Astrocyte (in vitro differentiated cells and primary cell): Measurements from ENCODE around the gene NMT1. TPM values are rescaled to one million over a fixed set of nuclear protein-coding genes. Genes with fewer than 3 reads are reported as not detected.

Experiments
- DNase-seq: peaks from one replicate; pipeline ENCODE4 v3.0.0-alpha.2; 2010; ENCODE audit warnings: low read depth
- FAIRE-seq: peaks from 2 replicates; lab custom pipeline; 2011; peaks lifted over from hg19 to GRCh38; lab: Jason Lieb, UNC
- H2AFZ ChIP-seq: 2 replicates; pipeline ENCODE4 v1.6.0; 2012; ENCODE audit warnings: low read depth, low read length, inconsistent platforms
- H3K27ac ChIP-seq: 2 replicates; pipeline ENCODE4 v1.5.1; 2011; ENCODE audit warnings: low read depth, low read length, inconsistent platforms
- H3K27me3 ChIP-seq: 2 replicates; pipeline ENCODE4 v1.6.0; 2011; ENCODE audit warnings: low read length, inconsistent platforms; ENCODE audit not compliant: insufficient read depth
- H3K36me3 ChIP-seq: 2 replicates; pipeline ENCODE4 v1.5.1; 2011; ENCODE audit warnings: low read length, inconsistent platforms; ENCODE audit not compliant: insufficient read depth
- H3K4me1 ChIP-seq: 2 replicates; pipeline ENCODE4 v1.5.1; 2011; ENCODE audit warnings: low read length, inconsistent platforms; ENCODE audit not compliant: insufficient read depth
- H3K4me2 ChIP-seq: 2 replicates; pipeline ENCODE4 v1.6.0; 2012; ENCODE audit warnings: low read length, inconsistent platforms
- H3K4me3 ChIP-seq: 2 replicates; pipeline ENCODE4 v1.5.1; 2011; ENCODE audit warnings: low read depth, mild to moderate bottlenecking, low read length, inconsistent platforms; ENCODE audit not compliant: insufficient read depth
- H3K79me2 ChIP-seq: 2 replicates; pipeline ENCODE4 v1.6.0; 2012; ENCODE audit warnings: mild to moderate bottlenecking, low read length, inconsistent platforms; ENCODE audit not compliant: insufficient read depth
- H3K9ac ChIP-seq: 2 replicates; pipeline ENCODE4 v1.6.0; 2012; ENCODE audit warnings: mild to moderate bottlenecking, low read length, inconsistent platforms
- H3K9me3 ChIP-seq: 2 replicates; pipeline ENCODE4 v1.5.1; 2012; ENCODE audit warnings: low read depth, mild to moderate bottlenecking, low read length, inconsistent platforms; ENCODE audit not compliant: insufficient read depth
- H4K20me1 ChIP-seq: 2 replicates; pipeline ENCODE4 v1.6.0; 2012; ENCODE audit warnings: low read length, inconsistent platforms; ENCODE audit not compliant: insufficient read depth
- H3K27ac Mint-ChIP-seq: one replicate; pipeline ENCODE4 v1.8.0; 2021; ENCODE audit warnings: mild to moderate bottlenecking, mixed read lengths; ENCODE audit not compliant: unreplicated experiment
- H3K27me3 Mint-ChIP-seq: one replicate; pipeline ENCODE4 v1.8.0; 2021; ENCODE audit warnings: low read depth, mixed read lengths; ENCODE audit not compliant: unreplicated experiment
- H3K36me3 Mint-ChIP-seq: one replicate; pipeline ENCODE4 v1.8.0; 2021; ENCODE audit warnings: low read depth, mixed read lengths; ENCODE audit not compliant: unreplicated experiment
- H3K4me1 Mint-ChIP-seq: one replicate; pipeline ENCODE4 v1.8.0; 2021; ENCODE audit warnings: low read depth, mixed read lengths; ENCODE audit not compliant: unreplicated experiment
- H3K4me3 Mint-ChIP-seq: one replicate; pipeline ENCODE4 v1.8.0; 2021; ENCODE audit warnings: mild to moderate bottlenecking, moderate library complexity, mixed read lengths; ENCODE audit not compliant: unreplicated experiment
- H3K9me3 Mint-ChIP-seq: one replicate; pipeline ENCODE4 v1.8.0; 2021; ENCODE audit warnings: mild to moderate bottlenecking, mixed read lengths; ENCODE audit not compliant: unreplicated experiment
- CTCF ChIP-seq: IDR thresholded peaks from 2 replicates; pipeline ENCODE4 v1.5.1; 2011; ENCODE audit warnings: low read depth, mild to moderate bottlenecking, inconsistent platforms, low read length, moderate library complexity; ENCODE audit not compliant: insufficient read depth
- EZH2 ChIP-seq: IDR thresholded peaks from 2 replicates; pipeline ENCODE4 v1.6.1; 2012; ENCODE audit warnings: mild to moderate bottlenecking, low read length, inconsistent platforms; ENCODE audit not compliant: insufficient read depth
- total RNA-seq: library from RNA; stranded (reverse); gene quantifications from 2 replicates; pipeline ENCODE4 v1.2.1, GENCODE V29; 2021

NMT1 gene
- total RNA-seq, 1 donor from 2014 or later = 114 TPM

- H3K36me3 Mint-ChIP-seq = peaks cover 28% of the 10 kb centered on the region
- H3K4me2 ChIP-seq = no peak overlapping the region
- H3K4me3 ChIP-seq = no peak overlapping the region
- no peak overlapping the region for H3K9ac ChIP-seq
- H3K36me3 ChIP-seq = peaks cover 63% of the 10 kb centered on the region
- no peaks in the 10 kb centered on the region for H3K27me3 ChIP-seq
- peaks cover 23% of the 10 kb centered on the region for H3K4me1 Mint-ChIP-seq
- FAIRE-seq (no peak), DNase-seq (no peak)
- peaks cover 30% of the 10 kb centered on the region for H4K20me1 ChIP-seq
- H3K27me3 Mint-ChIP-seq = no peaks in the 10 kb centered on the region
- no peak overlapping the region for H3K27ac ChIP-seq
- no peaks in the 10 kb centered on the region for H3K9me3 ChIP-seq
- H3K9me3 Mint-ChIP-seq = no peaks in the 10 kb centered on the region
- no peak for TF ChIP-seq CTCF
- no peak for TF ChIP-seq EZH2
- no peaks in the 10 kb centered on the region for H3K4me1 ChIP-seq
- peak overlapping the region; percentile 75 for H3K27ac Mint-ChIP-seq
- no peak overlapping the region for H2AFZ ChIP-seq
- no peaks in the 10 kb centered on the region for H3K79me2 ChIP-seq
- H3K4me3 Mint-ChIP-seq = no peak overlapping the region
These were observed 40.4 kb downstream of the NMT1 start for GRCh38 chr17:45101546-45101882.

- Mint-ChIP-seq H3K36me3 (peaks cover 31% of the 10 kb centered on the region), H3K4me1 (peaks cover 24% of the 10 kb centered on the region), H3K27ac (peak overlapping the region; percentile 75), H3K9me3 (no peaks in the 10 kb centered on the region), H3K27me3 (no peaks in the 10 kb centered on the region), H3K4me3 (peak overlapping the region; percentile 12)
- TF ChIP-seq EZH2 (no peak), CTCF (no peak)
- no peaks in the 10 kb centered on the region for H3K27me3 ChIP-seq
- H3K4me1 ChIP-seq = no peaks in the 10 kb centered on the region
- H3K4me2 ChIP-seq = no peak overlapping the region
- H3K79me2 ChIP-seq = no peaks in the 10 kb centered on the region
- no peak overlapping the region for H2AFZ ChIP-seq
- no peak overlapping the region for H3K4me3 ChIP-seq
- H4K20me1 ChIP-seq = peaks cover 34% of the 10 kb centered on the region
- H3K27ac ChIP-seq = no peak overlapping the region
- H3K9me3 ChIP-seq = no peaks in the 10 kb centered on the region
- FAIRE-seq = no peak
- H3K9ac ChIP-seq = no peak overlapping the region
- H3K36me3 ChIP-seq = peaks cover 57% of the 10 kb centered on the region
- DNase-seq = no peak
These were observed 41.0 kb downstream of the NMT1 start for GRCh38 chr17:45101883-45102811.

- no peak for FAIRE-seq
These were observed 41.7 kb downstream of the NMT1 start for GRCh38 chr17:45102856-45103255.

More at GRCh38 chr17:45102856-45103255, 41.7 kb downstream of the NMT1 start:
- no peaks in the 10 kb centered on the region for H3K27me3 Mint-ChIP-seq
- peaks cover 42% of the 10 kb centered on the region for H4K20me1 ChIP-seq
- no peak for DNase-seq
- H3K79me2 ChIP-seq = no peaks in the 10 kb centered on the region
- H3K4me3 ChIP-seq = no peak overlapping the region
- no peaks in the 10 kb centered on the region for H3K27me3 ChIP-seq
- no peak for TF ChIP-seq CTCF
- TF ChIP-seq EZH2 = no peak
- peak overlapping the region; percentile 75 for H3K27ac Mint-ChIP-seq
- no peaks in the 10 kb centered on the region for H3K9me3 ChIP-seq
- H3K4me2 ChIP-seq = no peak overlapping the region
- H3K9me3 Mint-ChIP-seq = no peaks in the 10 kb centered on the region
- H3K27ac ChIP-seq = no peak overlapping the region
- peak overlapping the region; percentile 22 for H3K4me3 Mint-ChIP-seq
- no peak overlapping the region for H3K9ac ChIP-seq
- peaks cover 30% of the 10 kb centered on the region for H3K36me3 Mint-ChIP-seq
- peaks cover 50% of the 10 kb centered on the region for H3K36me3 ChIP-seq
- no peak overlapping the region for H2AFZ ChIP-seq
- H3K4me1 Mint-ChIP-seq = peaks cover 24% of the 10 kb centered on the region
- no peaks in the 10 kb centered on the region for H3K4me1 ChIP-seq
